Muscle layer of colon (tissue), 2 donors: Measurements from ENCODE around the gene MRPL58.
A peak's percentile ranks its signal among the peaks of the same experiment; 100 is the strongest.
"Not testable (repeated sequence)": the region's sequence is repeated elsewhere in the genome, so short reads cannot be mapped to it uniquely, and the experiment has no call there.

Experiments
- H3K27ac ChIP-seq: one replicate; pipeline ENCODE4 v1.7.0; 2013; ENCODE audit warnings: low read depth, mild to moderate bottlenecking, low read length, moderate library complexity
- H3K27me3 ChIP-seq, 2 donors: one replicate each; pipeline ENCODE4 v1.7.0; 2013; ENCODE audit warnings: low read length in 2 of 2, mild to moderate bottlenecking in 2 of 2; ENCODE audit not compliant: insufficient read depth in 2 of 2, control insufficient read depth in 1 of 2
- H3K36me3 ChIP-seq: one replicate; pipeline ENCODE4 v1.7.0; 2013; ENCODE audit warnings: mild to moderate bottlenecking, low read length; ENCODE audit not compliant: insufficient read depth
- H3K4me1 ChIP-seq: one replicate; pipeline ENCODE4 v1.7.0; 2013; ENCODE audit warnings: mild to moderate bottlenecking, low read length; ENCODE audit not compliant: insufficient read depth
- H3K4me3 ChIP-seq, 2 donors: one replicate each; pipeline ENCODE4 v1.7.0; 2013; ENCODE audit warnings: low read length in 2 of 2, low read depth in 1 of 2, mild to moderate bottlenecking in 1 of 2, moderate library complexity in 1 of 2
- H3K9ac ChIP-seq: one replicate; pipeline ENCODE4 v1.7.0; 2013; ENCODE audit warnings: low read length
- H3K9me3 ChIP-seq: one replicate; pipeline ENCODE4 v1.7.0; 2013; ENCODE audit warnings: mild to moderate bottlenecking, low read length
- donor health status: abdominal sarcoma.
- donor health status: Adenocarcinoma of cecum.

MRPL58 gene

DNA sequence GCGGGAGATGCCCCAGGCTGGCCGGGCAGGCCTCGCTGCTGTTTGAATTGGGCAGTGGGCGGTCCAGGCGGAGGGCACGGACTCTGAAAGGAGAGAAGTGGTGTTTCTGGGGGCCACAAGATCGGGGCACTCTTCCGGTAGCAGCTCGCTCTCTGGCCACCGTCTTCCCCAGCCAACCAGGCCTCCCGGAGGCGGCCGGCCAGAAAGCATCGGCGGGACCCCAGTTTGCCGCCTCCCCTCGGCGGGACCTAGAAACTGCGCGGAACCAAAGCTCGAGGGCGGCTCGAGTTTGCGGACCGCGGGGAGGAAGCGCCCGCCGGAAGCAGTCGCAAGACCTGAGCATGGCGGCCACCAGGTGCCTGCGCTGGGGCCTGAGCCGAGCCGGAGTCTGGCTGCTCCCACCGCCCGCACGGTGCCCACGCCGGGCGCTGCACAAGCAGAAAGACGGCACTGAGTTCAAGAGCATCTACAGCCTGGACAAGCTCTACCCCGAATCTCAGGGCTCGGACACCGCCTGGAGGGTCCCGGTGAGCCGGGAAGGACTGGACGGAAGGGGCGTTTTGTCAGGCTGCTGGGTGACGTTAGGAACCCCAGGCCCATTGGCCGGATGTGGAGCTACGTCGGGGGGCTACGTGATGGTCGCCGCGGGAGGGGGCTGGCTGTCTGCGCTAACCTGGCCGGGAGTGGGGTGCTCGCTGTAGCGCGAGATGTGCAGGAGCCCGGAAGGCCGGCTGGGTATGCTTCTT lies at the start of gene MRPL58:
TSS of gene MRPL58 (plus strand) at position 325 of the 746 bp plus-strand sequence. CDS start at position 342, 17 bp downstream.
- Histone ChIP-seq H3K27me3 (no peaks in the 10 kb centered on the region), H3K9ac (peak within 1 kb of the TSS; percentile 90), H3K4me3 (peak within 1 kb of the TSS; percentile 76 to 96), H3K9me3 (no peaks in the 10 kb centered on the region), H3K27ac (peak within 1 kb of the TSS; percentile 100), H3K4me1 (peaks cover 30% of the 10 kb centered on the region), H3K36me3 (peaks cover 7% of the 10 kb centered on the region)

DNA sequence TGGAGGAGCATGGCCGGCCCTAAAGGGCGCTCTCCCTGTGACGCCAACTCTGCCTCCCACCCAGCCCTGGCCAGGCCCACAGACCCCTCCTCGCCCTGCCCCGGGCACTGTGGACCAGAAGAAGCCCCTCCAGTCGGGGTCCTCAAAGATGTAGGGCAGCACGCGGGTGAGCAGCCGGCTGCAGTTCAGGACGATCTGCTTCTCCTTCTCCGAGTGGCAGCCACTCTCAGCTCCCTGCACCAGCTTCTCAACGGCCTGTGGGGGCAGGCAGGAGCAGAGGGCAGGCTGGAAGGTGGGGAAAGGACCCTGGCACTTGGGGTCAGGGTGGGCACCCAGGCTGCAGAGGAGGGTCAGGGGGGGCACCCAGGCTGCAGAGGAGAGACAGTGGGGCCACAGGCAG lies 48.8 kb upstream of the MRPL58 start:
- no peak overlapping the region for H3K27ac ChIP-seq
- no peaks in the 10 kb centered on the region for H3K4me1 ChIP-seq
- no peak overlapping the region for H3K4me3 ChIP-seq
- H3K27me3 ChIP-seq: peaks cover 0 to 3% of the 10 kb centered on the region in 2 donors
- H3K9ac ChIP-seq: no peak overlapping the region
- no peaks in the 10 kb centered on the region for H3K9me3 ChIP-seq
- no peaks in the 10 kb centered on the region for H3K36me3 ChIP-seq

DNA sequence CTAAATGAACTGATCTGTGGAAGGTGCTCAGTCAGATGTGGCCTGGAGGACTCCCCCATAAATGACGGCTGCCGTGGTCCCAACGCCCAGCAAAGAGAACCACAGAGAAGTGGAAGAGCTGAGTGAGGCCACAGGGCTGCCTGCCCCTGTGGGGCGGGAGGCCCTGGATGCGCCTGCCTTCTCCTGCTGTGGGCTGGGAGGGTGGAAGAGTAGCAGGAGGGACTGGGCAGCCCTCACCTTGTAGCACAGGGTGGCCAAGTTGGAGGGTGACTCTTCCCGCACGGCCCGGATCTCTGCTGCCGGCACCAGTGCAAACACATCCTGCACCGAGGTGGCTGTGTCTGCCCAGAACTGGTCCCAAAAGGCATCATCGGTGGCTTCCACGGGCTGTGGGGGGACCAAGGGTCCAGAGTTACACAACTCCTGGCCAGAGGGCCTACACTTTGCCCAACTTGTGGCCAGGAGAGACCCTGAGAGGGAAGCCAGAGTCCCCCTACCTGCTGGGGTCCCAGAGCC lies 48.2 kb upstream of the MRPL58 start:
- Histone ChIP-seq H3K36me3 (no peaks in the 10 kb centered on the region), H3K4me3 (no peak overlapping the region), H3K9me3 (no peaks in the 10 kb centered on the region), H3K9ac (no peak overlapping the region), H3K4me1 (no peaks in the 10 kb centered on the region), H3K27me3 (peaks cover 0 to 3% of the 10 kb centered on the region in 2 donors), H3K27ac (no peak overlapping the region)

DNA sequence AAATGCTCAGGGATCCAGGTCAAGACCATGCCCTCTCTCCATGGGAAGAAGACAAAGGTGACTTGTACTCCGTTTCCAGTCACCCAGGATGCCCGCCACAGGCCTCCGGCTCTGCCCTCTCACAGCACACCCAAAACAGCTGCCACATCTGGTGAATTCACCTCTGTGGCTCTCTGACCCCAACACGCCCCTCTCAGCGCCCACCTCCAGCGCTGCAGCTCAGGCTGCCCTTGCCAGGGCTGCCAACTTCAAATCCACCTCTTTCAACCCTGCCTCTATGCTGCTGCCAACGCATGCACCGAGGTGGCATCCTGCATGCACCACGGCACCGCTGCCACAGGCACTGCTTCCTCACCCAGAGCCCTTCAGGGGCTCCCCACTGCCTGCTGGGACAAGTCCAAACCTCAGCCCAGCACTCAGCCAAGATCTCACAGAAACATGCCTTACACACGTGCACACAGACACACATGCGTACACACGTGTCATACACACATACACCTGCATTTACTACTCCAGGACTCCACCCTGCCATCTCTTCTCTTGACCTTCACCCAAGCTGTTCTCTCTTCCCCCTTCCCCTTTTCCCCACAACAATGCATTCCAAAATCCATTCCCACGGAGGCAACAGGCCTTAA lies 47.4 kb upstream of the MRPL58 start:
- Histone ChIP-seq H3K4me1 (no peaks in the 10 kb centered on the region), H3K27ac (no peak overlapping the region), H3K36me3 (no peaks in the 10 kb centered on the region), H3K4me3 (no peak overlapping the region), H3K9ac (no peak overlapping the region), H3K9me3 (no peaks in the 10 kb centered on the region), H3K27me3 (peaks cover 0 to 3% of the 10 kb centered on the region in 2 donors)

DNA sequence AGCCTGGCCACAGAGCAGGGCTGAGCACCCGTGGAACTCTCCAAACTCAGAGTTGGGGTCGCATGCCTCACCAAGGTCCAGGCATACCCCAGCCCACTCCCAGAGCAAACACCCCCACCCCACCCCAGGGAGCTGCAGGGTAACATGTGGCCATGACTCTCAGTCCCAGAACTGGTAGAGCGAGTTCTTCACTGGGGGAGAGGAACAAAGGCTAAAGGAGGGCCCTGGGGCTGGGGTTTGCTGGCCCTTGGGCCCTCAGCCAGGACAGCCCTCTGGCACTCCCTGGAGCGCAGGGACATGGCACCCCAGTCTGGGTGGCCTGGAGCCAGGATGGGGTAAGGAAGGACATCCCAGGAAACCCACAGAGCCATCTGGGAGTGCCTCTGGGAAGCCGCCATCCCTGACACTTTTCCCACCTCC lies 44.1 kb upstream of the MRPL58 start:
- Histone ChIP-seq H3K27ac (no peak overlapping the region), H3K4me1 (peaks cover 4% of the 10 kb centered on the region), H3K36me3 (no peaks in the 10 kb centered on the region), H3K9me3 (no peaks in the 10 kb centered on the region), H3K27me3 (peaks cover 0 to 18% of the 10 kb centered on the region in 2 donors), H3K4me3 (no peak overlapping the region), H3K9ac (no peak overlapping the region)

DNA sequence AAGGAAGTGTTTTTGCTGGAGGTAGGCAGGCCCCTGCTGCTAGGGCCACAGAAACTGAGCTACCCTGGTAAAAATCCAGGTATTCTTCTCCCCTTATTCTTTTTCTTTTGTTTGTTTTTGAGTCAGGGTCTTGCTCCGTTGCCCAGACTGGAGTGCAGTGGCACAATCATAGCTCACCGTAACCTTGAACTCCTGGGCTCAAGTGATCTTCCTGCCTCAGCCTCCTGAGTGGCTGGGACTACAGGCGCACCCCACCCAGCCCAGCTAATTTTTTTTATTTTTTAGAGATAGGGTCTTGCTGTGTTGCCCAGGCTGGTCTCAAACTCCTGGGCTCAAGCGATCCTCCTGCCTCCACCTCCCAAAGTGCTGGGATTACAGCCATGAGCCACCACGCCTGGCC lies 43.0 kb upstream of the MRPL58 start:
- not testable (repeated sequence) for H3K27ac ChIP-seq, H3K36me3 ChIP-seq, H3K9ac ChIP-seq, H3K4me1 ChIP-seq, H3K4me3 ChIP-seq, H3K9me3 ChIP-seq
- peaks cover 0 to 18% of the 10 kb centered on the region in 2 donors for H3K27me3 ChIP-seq

DNA sequence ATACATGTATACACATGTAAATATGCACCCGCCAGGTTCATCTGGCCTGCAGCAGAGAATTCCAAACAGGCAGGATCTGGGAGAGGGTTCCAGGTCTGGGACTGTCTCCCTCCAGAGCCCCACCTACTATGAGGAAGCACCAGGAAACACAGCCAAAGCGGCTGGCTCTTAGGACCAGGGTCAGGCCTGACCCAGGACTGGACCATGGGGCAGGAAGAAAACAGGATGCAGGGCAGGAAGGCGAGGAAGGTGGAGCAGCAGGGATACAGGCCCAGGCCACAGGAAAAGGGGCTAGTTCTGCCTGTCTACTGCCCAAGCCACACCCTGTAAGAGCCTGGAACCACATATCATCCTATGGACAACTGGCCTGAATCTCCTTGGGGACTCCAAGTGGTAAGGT lies 42.1 kb upstream of the MRPL58 start:
- Histone ChIP-seq H3K9me3 (no peaks in the 10 kb centered on the region), H3K9ac (no peak overlapping the region), H3K27me3 (peaks cover 0 to 18% of the 10 kb centered on the region in 2 donors), H3K4me3 (no peak overlapping the region), H3K36me3 (no peaks in the 10 kb centered on the region), H3K27ac (no peak overlapping the region), H3K4me1 (peaks cover 4% of the 10 kb centered on the region)

DNA sequence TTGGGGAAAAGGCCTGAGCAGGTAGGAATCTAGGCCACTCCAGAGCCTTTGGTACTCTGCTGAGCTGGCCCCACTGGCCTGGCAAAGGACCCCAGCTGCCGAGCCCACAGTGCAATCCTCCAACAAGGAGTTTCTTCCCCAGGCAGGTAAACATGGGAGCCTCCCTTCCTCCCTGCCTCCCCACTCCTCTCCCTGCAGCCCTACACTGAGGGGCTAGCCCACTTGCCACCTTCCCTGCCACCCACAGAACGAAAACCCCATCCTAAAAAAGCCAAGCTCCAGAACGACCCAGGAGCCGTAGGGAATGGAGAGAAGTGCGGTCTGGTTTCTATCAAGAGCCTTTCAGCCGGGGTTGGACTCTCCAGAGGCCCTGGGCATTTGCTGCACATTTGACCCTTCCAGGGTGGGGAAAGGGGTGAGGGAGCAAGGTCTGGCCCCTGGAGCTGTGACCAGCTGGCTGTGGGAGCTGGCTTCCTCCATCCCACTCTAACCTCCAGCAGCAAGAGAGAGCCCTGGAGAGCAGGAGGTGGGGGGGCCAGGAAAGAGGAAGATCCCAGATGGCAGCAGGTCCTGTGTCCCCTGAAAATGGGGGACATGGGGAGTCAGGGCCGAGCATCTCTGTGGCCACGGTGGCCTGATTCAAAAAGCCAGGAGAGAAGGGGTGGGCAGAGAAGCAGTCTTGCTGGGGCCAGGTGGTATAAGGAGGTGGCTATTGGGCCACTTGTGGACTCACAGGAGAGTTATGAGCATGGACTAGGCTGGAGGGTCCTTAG lies 41.2 kb upstream of the MRPL58 start:
- peaks cover 4% of the 10 kb centered on the region for H3K4me1 ChIP-seq
- H3K4me3 ChIP-seq: peak overlapping the region in 1 of 2 donors; percentile 32
- peaks cover 0 to 18% of the 10 kb centered on the region in 2 donors for H3K27me3 ChIP-seq
- H3K36me3 ChIP-seq: no peaks in the 10 kb centered on the region
- no peaks in the 10 kb centered on the region for H3K9me3 ChIP-seq
- no peak overlapping the region for H3K27ac ChIP-seq
- H3K9ac ChIP-seq: no peak overlapping the region

DNA sequence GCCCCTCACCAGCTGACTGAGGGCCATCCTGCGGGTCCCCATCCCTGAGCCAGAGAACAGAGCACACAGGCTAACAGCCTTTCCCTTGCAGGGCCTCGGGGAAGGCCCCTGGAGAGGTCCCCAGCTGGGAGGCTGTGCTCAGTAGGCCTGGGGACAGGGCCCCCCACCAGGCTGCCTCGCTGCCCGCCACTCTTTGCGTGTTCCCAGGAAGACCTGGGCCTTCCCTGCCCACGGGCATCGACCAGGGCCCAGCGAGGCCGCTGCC lies 40.7 kb upstream of the MRPL58 start:
- H3K4me3 ChIP-seq: peak overlapping the region; percentile 32 to 74
- H3K9ac ChIP-seq: no peak overlapping the region
- H3K4me1 ChIP-seq: peaks cover 4% of the 10 kb centered on the region
- no peak overlapping the region for H3K27ac ChIP-seq
- no peaks in the 10 kb centered on the region for H3K36me3 ChIP-seq
- H3K27me3 ChIP-seq: peaks cover 0 to 18% of the 10 kb centered on the region in 2 donors
- no peaks in the 10 kb centered on the region for H3K9me3 ChIP-seq

DNA sequence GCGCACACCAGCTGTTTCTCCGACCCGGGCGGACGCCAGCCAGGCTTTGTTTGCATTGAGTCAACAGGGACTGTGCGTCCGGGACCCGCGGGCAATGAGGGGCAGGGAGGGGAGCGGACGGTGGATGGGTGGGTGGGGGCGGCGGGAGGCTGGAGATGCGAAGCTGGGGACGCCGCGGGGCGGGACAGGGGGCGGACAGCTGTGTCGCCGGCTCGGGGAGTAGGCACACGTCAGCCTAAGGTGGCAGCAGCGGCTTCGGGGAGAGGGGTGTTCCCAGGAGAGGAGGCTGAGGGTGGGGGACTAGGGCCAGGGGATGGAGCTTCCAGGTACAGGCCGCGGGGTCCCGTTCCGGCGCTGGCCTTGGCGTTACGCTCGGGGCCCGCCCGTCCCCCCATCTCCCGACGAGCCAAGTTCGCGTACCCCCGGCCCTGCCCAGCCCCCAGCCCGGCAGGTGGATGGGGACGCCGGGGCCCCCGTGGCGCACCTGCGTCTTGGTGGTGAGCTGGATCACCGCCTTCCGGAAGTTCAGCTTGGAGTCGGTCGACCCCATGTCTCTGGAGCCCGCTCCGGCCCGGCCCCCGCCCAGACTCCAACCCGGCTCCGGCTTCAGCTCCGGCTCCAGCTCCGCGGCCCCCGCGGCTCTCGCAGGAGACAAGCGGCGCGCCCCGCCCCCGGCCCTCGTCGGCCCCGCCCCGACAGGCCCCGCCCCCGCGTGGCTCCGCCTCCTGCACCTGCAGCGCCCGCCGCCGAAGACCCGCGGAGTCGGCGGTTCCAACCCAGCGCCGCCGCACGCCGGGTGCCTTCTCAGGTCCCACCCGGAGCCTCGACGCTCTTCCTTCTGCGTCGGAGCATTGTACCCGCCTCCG lies 40.1 kb upstream of the MRPL58 start, which contains the start of gene HID1:
TSS of gene HID1 (minus strand) at position 653 of the 866 bp plus-strand sequence. CDS start at position 550, 103 bp downstream.
- H3K27ac ChIP-seq: no peak within 1 kb of the TSS
- peaks cover 4% of the 10 kb centered on the region for H3K4me1 ChIP-seq
- no peak within 1 kb of the TSS for H3K9ac ChIP-seq
- no peaks in the 10 kb centered on the region for H3K9me3 ChIP-seq
- H3K36me3 ChIP-seq: no peaks in the 10 kb centered on the region
- H3K27me3 ChIP-seq: peaks cover 0 to 18% of the 10 kb centered on the region in 2 donors
- peak within 1 kb of the TSS; percentile 32 to 74 for H3K4me3 ChIP-seq
